Stimulated activated CD4-positive, alpha-beta T cell treated with anti-CD3 and anti-CD28 coated beads, Interleukin-4, amount 100 ng/mL, for 1 hour (primary cell): ENCODE results near the gene TAMALIN.

Source experiments
- DNase-seq: peaks from one replicate; pipeline ENCODE4 v3.0.0-alpha.2; 2020

TAMALIN gene

GRCh38 chr12:52037248-52037861, 30.6 kb downstream of the TAMALIN start:
- DNase-seq, result no peak

- no peak for DNase-seq
These were observed 31.7 kb downstream of the TAMALIN start for GRCh38 chr12:52038447-52038846.

- no peak for DNase-seq
These were observed 34.3 kb downstream of the TAMALIN start for GRCh38 chr12:52041035-52041434.

GRCh38 chr12:52041695-52042123, 35.0 kb downstream of the TAMALIN start:
- DNase-seq, result peak; percentile 24

GRCh38 chr12:52042706-52043385, 36.1 kb downstream of the TAMALIN start:
- DNase-seq, result no peak

GRCh38 chr12:52043386-52044212, 36.9 kb downstream of the TAMALIN start:
- DNase-seq, result no peak

- DNase-seq, result no peak
These were observed 37.7 kb downstream of the TAMALIN start for GRCh38 chr12:52044292-52044983.

- DNase-seq, result no peak
These were observed 39.1 kb downstream of the TAMALIN start for GRCh38 chr12:52045794-52046199.

- DNase-seq, result no peak
These were observed 40.1 kb downstream of the TAMALIN start for GRCh38 chr12:52046859-52047258.

GRCh38 chr12:52049286-52049685, 42.5 kb downstream of the TAMALIN start:
- no peak for DNase-seq

- no peak for DNase-seq
These were observed 42.9 kb downstream of the TAMALIN start for GRCh38 chr12:52049688-52050087.

GRCh38 chr12:52050116-52050757, 43.5 kb downstream of the TAMALIN start:
- no peak for DNase-seq

GRCh38 chr12:52050758-52051541, 44.2 kb downstream of the TAMALIN start, which contains the start of gene NR4A1:
TSS of gene NR4A1 (plus strand) at chr12:52051442. CDS start at chr12:52054329, 2,887 bp downstream.
- DNase-seq, result peak; percentile 100

- no peak for DNase-seq
These were observed 45.9 kb downstream of the TAMALIN start for GRCh38 chr12:52052468-52053186.

- DNase-seq, result no peak
These were observed 46.9 kb downstream of the TAMALIN start for GRCh38 chr12:52053536-52054209.

GRCh38 chr12:52054231-52054832, 47.6 kb downstream of the TAMALIN start:
- DNase-seq, result no peak

- DNase-seq, result no peak
These were observed 48.3 kb downstream of the TAMALIN start for GRCh38 chr12:52054833-52055730.
